Heart right ventricle (tissue), 16 donors: ENCODE data around the gene NPAS2. TPM values are rescaled to one million over a fixed set of nuclear protein-coding genes. Genes with fewer than 3 reads are reported as not detected.
A peak's percentile ranks its signal among the peaks of the same experiment; 100 is the strongest.

Experiments
- ATAC-seq, 8 donors: fragments of 200-7000 bp; cut with Tn5 transposase; one replicate each; pipeline ENCODE4 v1.9.1; 2020; ENCODE audit warnings: mild to moderate bottlenecking in 8 of 8, moderate library complexity in 8 of 8, moderate number of reproducible peaks in 1 of 8
- DNase-seq, 2 donors: peaks; one replicate each; pipeline ENCODE4 v3.0.0-alpha.2; 2020
- H3K27ac ChIP-seq, 10 donors: fragments of 200-600 bp; sonication (generic) in 2 of 10; one replicate each; pipeline versions ENCODE4 v1.5.0 to v1.8.0; 2020 to 2022; ENCODE audit warnings: mild to moderate bottlenecking in 3 of 10
- H3K27me3 ChIP-seq, 7 donors: fragments of 200-600 bp; one replicate each; pipeline ENCODE4 v1.8.0; 2021 to 2022; ENCODE audit warnings: mild to moderate bottlenecking in 2 of 7
- H3K36me3 ChIP-seq, 9 donors: fragments of 200-600 bp; sonication (generic) in 1 of 9; one replicate each; pipeline versions ENCODE4 v1.5.0 to v1.8.0; 2020 to 2022; ENCODE audit warnings: mild to moderate bottlenecking in 2 of 9
- H3K4me1 ChIP-seq, 9 donors: fragments of 200-600 bp; sonication (generic) in 1 of 9; one replicate each; pipeline versions ENCODE4 v1.5.0 to v1.8.0; 2020 to 2022; ENCODE audit warnings: mild to moderate bottlenecking in 4 of 9
- H3K4me3 ChIP-seq, 10 donors: fragments of 200-600 bp; sonication (generic) in 2 of 10; one replicate each; pipeline versions ENCODE4 v1.5.0 to v1.8.0; 2020 to 2022; ENCODE audit warnings: mild to moderate bottlenecking in 7 of 10, moderate library complexity in 2 of 10
- H3K9me3 ChIP-seq, 11 donors: fragments of 200-600 bp in 10 of 11; sonication (generic) in 2 of 11; one replicate each; pipeline versions ENCODE4 v1.5.0 to v1.8.0; 2013 to 2022; ENCODE audit warnings: mild to moderate bottlenecking in 2 of 11, control low read depth in 1 of 11, moderate library complexity in 1 of 11
- WGBS, 2 donors: extraction: QIAGEN DNeasy Blood & Tissue Kit; methylation state at CpG; one replicate each; pipeline ENCODE4 v1.1.7; 2013; ENCODE audit warnings: inconsistent platforms in 1 of 2; 5-methylcytosine and 5-hydroxymethylcytosine counted together
- intact Hi-C, 10 donors: fragments of 100-400 bp; cut with DNase I; formaldehyde crosslinking; loops; one replicate each; pipeline versions ENCODE4 v1.11.1 to v1.14.2; 2022
- polyA plus RNA-seq, 2 donors: library from polyadenylated mRNA; stranded (reverse); fragments of 200-250 nt; gene quantifications; one replicate each; pipeline ENCODE4 v1.2.3, GENCODE V29; 2013
- total RNA-seq, 10 donors: library from RNA; stranded (reverse); fragmentation: NEBNext Ultra II Directional in 3 of 10; extraction: Animal tissue kit (Norgen Biotek cat#: 25700) in 3 of 10; gene quantifications; one replicate each; pipeline versions ENCODE4 v1.2.1 to v1.2.4, GENCODE V29; 2021 to 2023
- TF ChIP-seq, protein P1 (sequence below), 9 donors: fragments of 200-600 bp; sonication (generic) in 2 of 9; IDR thresholded peaks; one replicate each; pipeline versions ENCODE4 v1.5.0 to v1.8.0; 2021 to 2022; ENCODE audit warnings: antibody characterized with exemption in 9 of 9, mild to moderate bottlenecking in 5 of 9, moderate library complexity in 1 of 9
- donor health status: Arrhythmogenic right ventricular cardiomyopathy.
- donor health status: ischemic (EF 13 %, LVEDD 7.1; RV severe dilation, severe dysfunction).
- donor health status: healthy with polysubstance abuse.
- donor health status: DM: no; HTN: yes; CAD: no.
- donor health status: DM: no; HTN: no; CAD: no.
- donor health status: ischemic (EF 25% LVEDD 6.9; RV normal size, moderate dysfunction).
- donor health status: ischemic (EF 25% LVEDD 5.7; RV mildly dilated, moderate dysfunction).
- donor health status: healthy.
- donor health status: DM: yes; HTN: yes; CAD: no.
- donor health status: Ischemic cardiomyopathy.
- donor health status: ischemic (EF 35%, LVEDD 5.7; RV mildly dilated, moderate dysfunction).
- donor health status: nonischemic (EF 11% LVEDD 7.7; RV severe dilation, severe dysfunction).
- donor health status: DM: yes; HTN: yes; CAD: no.
- donor health status: PGD.
- donor health status: ischemic (EF 29% LVEDD 5.4; RV normal size, mild dysfunction).
- donor health status: nonischemic (EF 23%, LVEDD 6.1; RV moderate dilation, normal function).

Gene NPAS2
- total and polyA plus RNA-seq, 12 donors: 32.1 to 70.1 (median 41.2) TPM

DNA sequence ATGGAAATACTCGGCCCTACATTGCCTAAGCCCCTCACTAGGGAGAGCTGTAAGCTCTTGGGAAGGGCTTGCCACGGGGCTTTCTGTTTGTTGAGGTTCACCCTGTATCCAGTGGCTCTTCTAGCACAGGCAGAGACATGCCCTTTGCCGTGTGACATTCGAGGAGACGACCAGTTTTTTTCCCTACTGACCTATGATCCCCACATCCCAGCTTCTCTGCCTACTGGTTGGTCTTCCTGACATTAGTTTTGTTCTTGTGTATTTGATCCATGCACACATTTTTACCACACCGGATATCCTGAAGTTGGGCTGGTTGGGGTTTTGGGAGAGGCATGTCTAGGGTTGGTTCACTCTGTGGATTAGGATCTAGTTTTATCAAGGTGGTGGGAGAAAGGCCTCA, 69.3 kb downstream of the NPAS2 start:
- Histone ChIP-seq H3K27me3 (no peaks in the 10 kb centered on the region), H3K4me3 (no peak overlapping the region), H3K4me1 (peaks cover 7 to 70% (median 31%) of the 10 kb centered on the region in 9 donors), H3K27ac (no peak overlapping the region), H3K9me3 (no peaks in the 10 kb centered on the region), H3K36me3 (no peaks in the 10 kb centered on the region)
- ATAC-seq: no peak
- no peak for DNase-seq
- WGBS, 2 donors: 76 to 85% methylated on average over 6 of the region's 6 CpGs
- TF ChIP-seq, protein P1, sequence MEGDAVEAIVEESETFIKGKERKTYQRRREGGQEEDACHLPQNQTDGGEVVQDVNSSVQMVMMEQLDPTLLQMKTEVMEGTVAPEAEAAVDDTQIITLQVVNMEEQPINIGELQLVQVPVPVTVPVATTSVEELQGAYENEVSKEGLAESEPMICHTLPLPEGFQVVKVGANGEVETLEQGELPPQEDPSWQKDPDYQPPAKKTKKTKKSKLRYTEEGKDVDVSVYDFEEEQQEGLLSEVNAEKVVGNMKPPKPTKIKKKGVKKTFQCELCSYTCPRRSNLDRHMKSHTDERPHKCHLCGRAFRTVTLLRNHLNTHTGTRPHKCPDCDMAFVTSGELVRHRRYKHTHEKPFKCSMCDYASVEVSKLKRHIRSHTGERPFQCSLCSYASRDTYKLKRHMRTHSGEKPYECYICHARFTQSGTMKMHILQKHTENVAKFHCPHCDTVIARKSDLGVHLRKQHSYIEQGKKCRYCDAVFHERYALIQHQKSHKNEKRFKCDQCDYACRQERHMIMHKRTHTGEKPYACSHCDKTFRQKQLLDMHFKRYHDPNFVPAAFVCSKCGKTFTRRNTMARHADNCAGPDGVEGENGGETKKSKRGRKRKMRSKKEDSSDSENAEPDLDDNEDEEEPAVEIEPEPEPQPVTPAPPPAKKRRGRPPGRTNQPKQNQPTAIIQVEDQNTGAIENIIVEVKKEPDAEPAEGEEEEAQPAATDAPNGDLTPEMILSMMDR (IDR thresholded peaks at IDR 0.05): no peak
- intact Hi-C loops: loop anchor here in 1 of 10 donors (5.0 kb wide), 1 partner anchor 57 kb away; no protein-coding TSS in a partner anchor

DNA sequence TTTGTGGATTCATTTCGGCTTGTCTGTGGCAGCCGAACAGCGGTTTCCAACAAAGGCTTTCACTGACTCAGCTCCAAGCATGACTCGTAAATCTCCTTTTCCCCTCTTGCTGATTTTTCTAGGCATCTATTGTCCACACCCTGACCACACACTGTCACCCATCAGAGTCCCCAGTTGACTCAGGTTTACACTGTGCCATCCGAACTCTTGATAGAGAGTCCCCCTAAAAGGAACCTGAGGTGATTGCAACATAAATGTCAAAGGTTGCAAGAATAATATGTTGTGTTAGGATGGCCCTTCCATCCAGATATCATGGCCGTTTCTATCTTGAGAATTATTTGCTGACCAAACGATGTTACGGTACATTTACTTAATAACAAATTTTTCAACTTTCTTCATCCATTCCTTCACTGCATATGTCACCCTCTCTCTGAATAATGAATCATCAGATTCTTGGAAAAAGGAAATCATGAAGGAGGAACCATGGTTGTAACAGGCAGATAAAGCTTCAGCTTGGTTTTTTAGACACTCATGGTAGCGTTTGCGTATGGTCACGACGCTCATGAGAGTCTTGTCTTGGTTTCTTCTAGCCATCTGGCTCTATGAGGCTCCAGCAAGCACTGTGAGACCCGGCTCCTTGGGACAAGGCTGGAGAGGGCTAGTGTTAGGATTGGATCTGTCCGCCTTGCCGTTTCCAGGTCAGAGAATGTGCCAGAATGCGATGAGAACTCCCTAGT, 72.1 kb downstream of the NPAS2 start:
- no peak overlapping the region for H3K4me3 ChIP-seq
- TF ChIP-seq, protein P1 (IDR thresholded peaks at IDR 0.05): no peak
- peak overlapping the region in 8 of 10 donors; percentile 36 to 77 (median 64) for H3K27ac ChIP-seq
- no peaks in the 10 kb centered on the region for H3K36me3 ChIP-seq
- intact Hi-C loops: loop anchor here in 2 of 10 donors (5.0 kb wide), 1 partner anchor 70 kb away; the partner anchor contains the start of gene NPAS2 (in 2 of the 2)
- ATAC-seq (peak in 6 of 8 donors; percentile 1 to 74 (median 50)), DNase-seq (no peak)
- H3K27me3 ChIP-seq: no peaks in the 10 kb centered on the region
- 79 to 83% methylated on average over 16 of the region's 16 CpGs for WGBS, 2 donors
- no peaks in the 10 kb centered on the region for H3K9me3 ChIP-seq
- peaks cover 9 to 73% (median 45%) of the 10 kb centered on the region in 9 donors for H3K4me1 ChIP-seq

DNA sequence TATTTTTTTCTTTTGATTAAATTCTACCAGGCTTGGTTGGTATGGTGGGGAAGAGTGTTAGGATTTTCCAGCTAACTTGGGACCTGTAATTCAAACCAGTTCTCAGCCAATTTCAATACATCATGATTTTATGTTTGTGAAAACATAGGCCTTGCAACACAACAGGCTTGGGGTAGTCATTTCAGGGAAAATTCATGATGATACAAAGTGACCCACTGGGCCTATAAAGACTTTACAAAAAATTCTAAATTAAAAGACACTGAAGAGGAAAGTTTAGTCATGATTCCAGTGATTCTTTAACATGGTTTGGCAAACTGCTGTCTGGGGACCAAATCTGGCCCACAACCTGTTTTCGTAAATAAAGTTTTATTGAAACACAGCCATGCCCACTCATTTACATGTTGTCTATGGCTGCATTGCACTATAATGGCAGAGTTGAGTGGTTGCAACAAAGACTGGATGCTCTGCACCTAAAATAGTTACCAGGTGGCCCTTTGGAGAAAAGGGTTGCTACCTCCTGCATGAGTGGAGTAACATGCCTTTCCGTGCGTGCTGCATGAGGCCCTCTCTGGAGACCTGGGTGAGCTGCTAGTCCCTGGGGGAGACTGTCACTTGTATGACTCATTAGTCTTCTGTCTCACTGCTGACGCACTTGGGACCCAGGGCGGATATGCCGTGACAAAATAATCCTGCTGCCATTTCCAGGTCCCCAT, 73.6 kb downstream of the NPAS2 start:
- Histone ChIP-seq H3K27ac (peak overlapping the region in 9 of 10 donors; percentile 38 to 77 (median 72)), H3K9me3 (no peaks in the 10 kb centered on the region), H3K4me3 (no peak overlapping the region), H3K36me3 (no peaks in the 10 kb centered on the region), H3K27me3 (no peaks in the 10 kb centered on the region), H3K4me1 (peaks cover 7 to 69% (median 34%) of the 10 kb centered on the region in 9 donors)
- intact Hi-C loops: loop anchor here in 2 of 10 donors (5.0 kb wide), 1 partner anchor 71 kb away; the partner anchor contains the start of gene NPAS2 (in 2 of the 2)
- whole genome bisulfite sequencing, 2 donors: 73 to 79% methylated on average over 6 of the region's 6 CpGs
- TF ChIP-seq, protein P1 (IDR thresholded peaks at IDR 0.05): no peak
- no peak for DNase-seq
- peak in 6 of 8 donors; percentile 10 to 80 (median 56) for ATAC-seq

DNA sequence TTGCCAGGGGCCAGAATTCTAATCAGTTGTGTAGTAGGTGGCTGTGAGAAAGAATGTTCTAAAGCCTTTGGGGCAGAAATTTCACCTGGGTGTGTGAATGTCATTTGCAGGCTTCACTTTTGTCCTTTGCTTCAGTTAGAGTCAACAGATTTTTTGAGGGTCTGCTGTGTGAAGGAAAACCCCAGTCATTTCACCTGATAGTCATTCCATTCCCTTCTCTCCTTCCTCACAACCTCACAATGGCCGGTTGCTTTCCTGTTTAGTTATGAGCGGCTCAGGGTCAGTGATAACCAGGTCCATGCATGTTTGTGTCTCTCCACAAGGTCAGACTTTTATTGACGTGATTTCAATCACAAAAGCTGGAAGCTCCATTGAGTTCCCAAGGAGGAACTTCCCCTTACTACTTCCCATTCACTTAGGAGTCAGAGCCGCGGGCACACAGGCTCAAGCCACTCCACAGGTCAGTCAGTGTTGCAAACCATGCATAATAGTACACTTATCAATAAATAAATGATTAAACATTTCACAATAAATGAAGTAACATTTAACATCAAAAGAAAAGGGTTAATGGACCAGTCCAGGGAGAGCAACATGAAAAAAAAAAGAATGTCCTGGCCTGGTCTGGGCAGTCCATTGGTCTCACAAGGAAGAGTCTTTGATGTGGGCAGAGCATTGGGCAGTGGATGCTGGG, 74.3 kb downstream of the NPAS2 start:
- no peaks in the 10 kb centered on the region for H3K27me3 ChIP-seq
- no peak for DNase-seq
- no peaks in the 10 kb centered on the region for H3K9me3 ChIP-seq
- TF ChIP-seq, protein P1 (IDR thresholded peaks at IDR 0.05): no peak
- H3K27ac ChIP-seq: peak overlapping the region in 8 of 10 donors; percentile 23 to 77 (median 68)
- H3K4me1 ChIP-seq: peaks cover 5 to 74% (median 34%) of the 10 kb centered on the region in 9 donors
- no peak overlapping the region for H3K4me3 ChIP-seq
- H3K36me3 ChIP-seq: no peaks in the 10 kb centered on the region
- no peak for ATAC-seq
- WGBS, 2 donors: 56 to 65% methylated on average over 5 of the region's 5 CpGs
- intact Hi-C loops: loop anchor here in 2 of 10 donors (5.0 kb wide), 1 partner anchor 72 kb away; the partner anchor contains the start of gene NPAS2 (in 2 of the 2)
